BE2C (cell line): Measurements from ENCODE around the gene AGK.

ENCODE experiments used
- DNase-seq: peaks from one replicate; pipeline ENCODE4 v3.0.0-alpha.2; 2020
- H3K27me3 ChIP-seq: fragments of 250-450 bp; sonication (Bioruptor Pico); 2 replicates; pipeline ENCODE4 v1.5.1; 2020; ENCODE audit warnings: mild to moderate bottlenecking
- H3K36me3 ChIP-seq: fragments of 250-450 bp; sonication (Bioruptor Pico); 2 replicates; pipeline ENCODE4 v1.5.1; 2020; ENCODE audit warnings: mild to moderate bottlenecking
- H3K4me1 ChIP-seq: fragments of 250-450 bp; sonication (Bioruptor Pico); 2 replicates; pipeline ENCODE4 v1.5.1; 2020
- H3K4me3 ChIP-seq: 2 replicates; pipeline ENCODE4 v1.5.1; 2011; ENCODE audit warnings: low read depth, low read length
- H3K9me3 ChIP-seq: fragments of 250-450 bp; sonication (Bioruptor Pico); 2 replicates; pipeline ENCODE4 v1.5.1; 2020
- TF ChIP-seq, protein P1 (sequence below): IDR thresholded peaks from 2 replicates; pipeline ENCODE4 v1.5.1; 2012; ENCODE audit warnings: mild to moderate bottlenecking, low read depth, low read length

AGK gene

DNA sequence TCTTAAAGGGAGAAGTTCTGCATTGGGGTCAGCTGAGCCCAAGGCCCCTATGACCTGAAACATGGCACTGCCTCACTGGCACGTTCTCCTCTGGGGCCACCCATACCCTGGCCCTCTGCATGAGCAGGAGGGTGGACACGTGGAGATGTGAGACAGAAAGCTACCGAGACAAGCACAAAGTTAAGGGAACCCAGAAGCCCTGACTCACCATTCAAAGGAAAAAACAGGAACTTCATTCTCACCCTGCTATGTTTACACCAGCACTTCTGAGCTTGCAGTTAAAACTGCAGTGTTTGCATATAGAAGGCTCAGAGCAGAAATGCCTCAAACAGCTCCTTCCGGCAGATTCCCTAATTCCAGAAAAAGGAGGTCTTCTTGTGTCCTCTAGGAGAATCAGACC lies 109.0 kb downstream of the AGK start:
- Histone ChIP-seq H3K9me3 (no peaks in the 10 kb centered on the region), H3K36me3 (peaks cover 22% of the 10 kb centered on the region), H3K4me1 (no peaks in the 10 kb centered on the region), H3K4me3 (no peak overlapping the region), H3K27me3 (no peaks in the 10 kb centered on the region)
- TF ChIP-seq, protein P1, sequence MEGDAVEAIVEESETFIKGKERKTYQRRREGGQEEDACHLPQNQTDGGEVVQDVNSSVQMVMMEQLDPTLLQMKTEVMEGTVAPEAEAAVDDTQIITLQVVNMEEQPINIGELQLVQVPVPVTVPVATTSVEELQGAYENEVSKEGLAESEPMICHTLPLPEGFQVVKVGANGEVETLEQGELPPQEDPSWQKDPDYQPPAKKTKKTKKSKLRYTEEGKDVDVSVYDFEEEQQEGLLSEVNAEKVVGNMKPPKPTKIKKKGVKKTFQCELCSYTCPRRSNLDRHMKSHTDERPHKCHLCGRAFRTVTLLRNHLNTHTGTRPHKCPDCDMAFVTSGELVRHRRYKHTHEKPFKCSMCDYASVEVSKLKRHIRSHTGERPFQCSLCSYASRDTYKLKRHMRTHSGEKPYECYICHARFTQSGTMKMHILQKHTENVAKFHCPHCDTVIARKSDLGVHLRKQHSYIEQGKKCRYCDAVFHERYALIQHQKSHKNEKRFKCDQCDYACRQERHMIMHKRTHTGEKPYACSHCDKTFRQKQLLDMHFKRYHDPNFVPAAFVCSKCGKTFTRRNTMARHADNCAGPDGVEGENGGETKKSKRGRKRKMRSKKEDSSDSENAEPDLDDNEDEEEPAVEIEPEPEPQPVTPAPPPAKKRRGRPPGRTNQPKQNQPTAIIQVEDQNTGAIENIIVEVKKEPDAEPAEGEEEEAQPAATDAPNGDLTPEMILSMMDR, result no peak
- no peak for DNase-seq

DNA sequence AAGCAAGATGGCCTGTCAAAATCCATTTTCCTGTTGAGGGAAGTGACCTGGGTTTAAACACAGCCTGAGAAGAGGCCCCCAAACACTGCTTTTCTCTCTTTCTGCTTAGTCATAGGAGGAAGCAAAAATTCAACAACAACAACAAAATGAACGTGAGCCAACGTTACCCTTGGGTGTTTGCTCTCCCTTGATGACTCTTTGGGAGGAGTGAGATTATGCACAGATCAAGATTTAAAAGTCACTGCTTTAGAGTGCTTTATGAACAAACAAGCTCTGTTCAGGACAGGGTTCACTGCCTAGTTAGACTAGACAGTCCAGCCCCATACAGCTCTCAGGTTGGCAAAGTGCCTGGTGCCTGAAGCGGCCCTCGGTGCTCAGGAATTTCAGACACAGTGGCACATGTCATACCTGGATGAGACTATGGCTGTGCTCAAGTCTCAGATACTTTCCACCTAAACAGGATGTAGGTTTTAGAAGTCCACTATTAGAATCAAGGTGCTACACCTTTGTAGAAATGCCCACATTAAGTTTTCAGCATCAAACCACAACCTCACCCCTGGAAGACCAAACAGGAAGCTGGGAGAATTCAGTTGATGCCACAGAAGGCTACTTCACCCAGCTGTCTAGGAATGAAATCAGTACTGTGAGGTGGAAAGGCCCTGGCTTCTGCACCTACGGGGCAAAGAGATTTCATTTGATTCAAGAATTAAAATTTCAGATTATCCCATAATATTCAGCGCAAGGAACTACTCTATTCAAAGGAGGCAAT lies 112.1 kb downstream of the AGK start:
- Histone ChIP-seq H3K4me1 (no peaks in the 10 kb centered on the region), H3K9me3 (no peaks in the 10 kb centered on the region), H3K4me3 (no peak overlapping the region), H3K36me3 (peaks cover 22% of the 10 kb centered on the region), H3K27me3 (no peaks in the 10 kb centered on the region)
- DNase-seq, result no peak
- TF ChIP-seq, protein P1, result no peak

DNA sequence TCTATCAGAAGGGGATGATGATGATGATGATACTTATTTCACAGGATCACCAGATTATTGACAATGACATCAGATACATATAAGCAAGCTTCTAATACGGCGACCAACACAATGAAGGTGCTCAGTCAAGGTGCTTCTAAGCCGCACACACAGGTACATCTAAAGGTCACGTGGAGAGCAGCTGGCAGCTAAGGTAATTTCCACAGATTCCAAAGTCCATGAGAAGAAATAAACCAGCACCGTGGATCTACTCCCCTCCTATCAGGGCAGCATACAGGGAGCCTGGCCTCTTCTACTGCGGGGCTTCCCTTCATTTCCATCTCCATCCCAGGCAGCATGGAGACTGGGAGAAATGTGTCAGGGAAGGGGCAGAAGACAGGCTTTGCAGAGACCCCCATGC lies 113.2 kb downstream of the AGK start:
- TF ChIP-seq, protein P1, result no peak
- Histone ChIP-seq H3K27me3 (no peaks in the 10 kb centered on the region), H3K4me1 (no peaks in the 10 kb centered on the region), H3K4me3 (no peak overlapping the region), H3K9me3 (no peaks in the 10 kb centered on the region), H3K36me3 (peaks cover 19% of the 10 kb centered on the region)
- DNase-seq, result no peak

DNA sequence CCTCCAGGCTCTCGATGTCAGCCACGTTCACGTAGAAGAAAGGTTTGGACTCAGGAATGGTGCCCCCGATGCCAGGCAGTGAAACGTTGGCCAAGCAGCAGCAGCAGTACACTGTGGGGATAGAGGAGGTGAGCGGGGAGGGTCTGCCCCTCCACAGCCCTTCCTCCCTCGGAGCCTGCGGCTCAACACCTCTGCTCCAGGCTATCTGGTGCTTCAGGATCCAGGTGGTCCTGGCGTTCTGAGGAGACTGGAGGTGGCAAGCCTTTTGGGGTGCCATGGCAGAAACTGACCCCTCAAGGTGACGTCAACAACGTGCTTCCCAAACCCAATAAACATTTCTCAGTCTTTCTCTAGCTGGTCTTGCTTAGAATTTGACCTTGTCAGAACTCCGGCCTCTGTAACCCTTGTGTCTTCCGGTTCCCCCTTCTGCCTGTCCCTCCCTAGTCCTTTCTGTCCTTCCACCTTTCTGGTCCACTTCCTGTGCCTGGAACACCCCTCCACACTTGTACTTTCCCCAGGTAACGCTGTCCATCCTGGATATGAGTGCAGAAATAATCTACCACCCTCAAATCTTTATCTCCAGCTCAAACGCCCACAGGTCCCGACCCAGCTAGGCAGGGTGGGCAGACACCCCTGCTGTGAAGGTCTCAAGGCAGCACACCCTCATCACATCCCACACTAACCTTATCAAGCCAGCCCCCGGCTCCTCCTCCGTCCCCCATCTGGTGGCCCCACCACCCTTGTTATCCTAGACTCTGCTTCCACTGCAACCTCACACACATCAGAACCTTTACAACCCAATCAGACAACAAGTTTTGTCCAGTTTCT lies 114.2 kb downstream of the AGK start:
- H3K36me3 ChIP-seq, result peaks cover 19% of the 10 kb centered on the region
- no peak for DNase-seq
- TF ChIP-seq, protein P1, result no peak

DNA sequence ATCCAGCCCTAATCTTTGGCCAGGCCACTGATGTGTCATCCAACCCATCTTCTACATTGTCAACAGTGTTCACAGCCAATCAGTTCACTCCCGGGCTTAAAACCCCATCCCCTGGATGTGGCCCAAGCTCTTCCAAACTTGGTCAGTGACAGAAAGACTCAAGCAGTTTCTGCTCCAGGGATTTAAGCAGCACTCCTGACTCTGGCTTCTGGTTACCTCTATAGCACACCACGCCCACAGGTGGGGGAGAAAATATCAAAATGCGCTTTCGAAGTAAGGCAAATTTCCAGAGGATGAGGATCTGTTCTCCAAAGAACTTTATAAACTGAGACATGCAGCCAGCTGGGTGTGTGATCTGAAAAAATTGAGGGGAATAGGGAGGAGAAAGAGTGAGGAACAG lies 114.9 kb downstream of the AGK start:
- Histone ChIP-seq H3K4me3 (no peak overlapping the region), H3K4me1 (no peaks in the 10 kb centered on the region), H3K9me3 (no peaks in the 10 kb centered on the region), H3K27me3 (no peaks in the 10 kb centered on the region), H3K36me3 (peaks cover 19% of the 10 kb centered on the region)
- DNase-seq, result no peak
- TF ChIP-seq, protein P1, result no peak

More for the DNA sequence above, 114.2 kb downstream of the AGK start:
- no peak overlapping the region for H3K4me3 ChIP-seq
- H3K27me3 ChIP-seq, result no peaks in the 10 kb centered on the region
- H3K4me1 ChIP-seq, result no peaks in the 10 kb centered on the region
- H3K9me3 ChIP-seq, result no peaks in the 10 kb centered on the region

DNA sequence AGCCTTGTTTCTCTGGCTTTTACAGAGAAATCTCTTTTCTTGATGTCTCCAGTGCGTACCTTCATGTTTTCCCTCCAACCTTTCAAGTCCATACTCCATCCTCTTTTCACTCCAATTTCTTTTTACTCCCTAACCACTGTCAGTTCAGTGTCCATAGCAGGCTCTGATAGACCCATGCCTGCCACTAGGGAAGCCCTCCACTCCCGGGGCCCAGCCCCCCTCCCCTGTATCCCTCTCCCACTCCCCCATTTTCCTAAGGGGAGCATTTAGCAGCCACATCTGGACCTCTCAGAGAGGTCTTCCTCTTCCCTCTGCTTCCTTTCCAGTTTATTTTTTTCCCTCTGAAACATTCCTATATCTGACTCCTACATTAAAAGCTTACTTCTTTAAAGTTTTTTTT lies 117.6 kb downstream of the AGK start:
- DNase-seq, result no peak
- TF ChIP-seq, protein P1, result no peak
- Histone ChIP-seq H3K9me3 (no peaks in the 10 kb centered on the region), H3K36me3 (peaks cover 7% of the 10 kb centered on the region), H3K27me3 (no peaks in the 10 kb centered on the region), H3K4me3 (no peak overlapping the region), H3K4me1 (no peaks in the 10 kb centered on the region)
